Measurements from ENCODE around the gene SMTNL2.
"Not testable (repeated sequence)": the region's sequence is repeated elsewhere in the genome, so short reads cannot be mapped to it uniquely, and the experiment has no call there.

The SMTNL2 gene

DNA sequence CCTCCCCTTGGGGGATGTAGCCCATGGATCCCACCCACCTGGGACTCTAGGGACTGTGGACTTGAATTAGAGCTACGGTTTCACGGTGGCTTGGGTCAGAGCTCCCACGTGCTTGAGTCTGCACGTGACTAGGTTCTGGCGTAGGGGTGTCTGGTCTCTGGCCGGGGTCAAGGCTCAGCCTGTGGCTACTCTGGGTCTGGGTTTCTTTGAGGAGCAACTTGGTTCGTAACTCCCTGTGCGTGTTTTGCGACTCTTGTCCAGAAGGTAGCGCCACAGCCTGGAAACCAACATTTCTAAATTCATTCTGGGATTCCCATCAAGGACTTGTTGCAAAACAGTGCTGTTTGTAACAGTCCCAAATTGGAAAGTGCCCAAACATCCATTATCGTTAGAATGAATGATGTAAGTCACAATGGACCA lies 23.5 kb upstream of the SMTNL2 start:
- no peak for DNase-seq

DNA sequence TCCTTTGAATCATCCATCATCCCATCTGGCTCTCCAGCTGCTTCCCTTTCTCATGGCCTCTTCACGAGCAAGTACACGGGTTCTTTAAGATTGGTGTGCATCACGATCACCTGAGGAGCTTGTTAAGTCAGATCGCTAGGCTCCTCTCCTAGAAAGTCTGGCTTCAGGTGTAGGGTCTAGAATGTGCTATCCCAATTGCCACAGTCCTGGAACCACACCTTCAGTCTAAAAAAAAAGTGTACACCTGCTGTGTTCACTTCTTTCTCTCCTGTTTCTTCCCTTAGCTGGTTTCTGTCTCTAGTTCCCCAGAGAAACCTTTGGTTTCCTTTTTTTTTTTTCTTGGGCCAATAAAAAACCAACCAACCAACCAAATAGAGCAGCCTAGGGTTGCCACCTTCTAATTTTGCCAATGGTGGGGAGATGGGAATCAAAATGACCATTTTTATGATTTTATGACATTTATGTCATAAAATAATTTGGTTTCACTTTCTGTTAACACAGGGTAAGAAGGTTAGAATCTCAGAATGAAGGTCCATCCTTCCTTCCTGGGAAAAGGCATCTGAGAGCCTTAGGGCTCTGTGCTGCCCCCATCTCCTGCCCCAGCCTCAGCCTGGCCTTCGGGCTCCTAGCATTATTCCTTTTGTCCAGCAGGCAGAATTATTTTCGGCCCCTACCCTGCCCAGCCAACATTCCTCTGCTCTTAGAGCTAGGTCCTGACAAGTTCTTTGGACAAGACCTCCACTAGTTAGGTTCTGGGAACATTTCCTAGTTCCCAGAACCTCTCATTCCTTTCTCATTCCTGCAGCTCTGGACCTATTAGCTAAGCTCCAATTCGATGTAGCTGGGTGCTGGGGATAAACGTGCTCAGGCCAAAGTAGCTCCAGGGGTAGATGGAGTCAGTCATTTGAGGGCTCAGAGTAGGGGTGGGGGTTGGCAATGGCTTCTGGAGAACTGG lies 22.0 kb upstream of the SMTNL2 start:
- no peak for DNase-seq

DNA sequence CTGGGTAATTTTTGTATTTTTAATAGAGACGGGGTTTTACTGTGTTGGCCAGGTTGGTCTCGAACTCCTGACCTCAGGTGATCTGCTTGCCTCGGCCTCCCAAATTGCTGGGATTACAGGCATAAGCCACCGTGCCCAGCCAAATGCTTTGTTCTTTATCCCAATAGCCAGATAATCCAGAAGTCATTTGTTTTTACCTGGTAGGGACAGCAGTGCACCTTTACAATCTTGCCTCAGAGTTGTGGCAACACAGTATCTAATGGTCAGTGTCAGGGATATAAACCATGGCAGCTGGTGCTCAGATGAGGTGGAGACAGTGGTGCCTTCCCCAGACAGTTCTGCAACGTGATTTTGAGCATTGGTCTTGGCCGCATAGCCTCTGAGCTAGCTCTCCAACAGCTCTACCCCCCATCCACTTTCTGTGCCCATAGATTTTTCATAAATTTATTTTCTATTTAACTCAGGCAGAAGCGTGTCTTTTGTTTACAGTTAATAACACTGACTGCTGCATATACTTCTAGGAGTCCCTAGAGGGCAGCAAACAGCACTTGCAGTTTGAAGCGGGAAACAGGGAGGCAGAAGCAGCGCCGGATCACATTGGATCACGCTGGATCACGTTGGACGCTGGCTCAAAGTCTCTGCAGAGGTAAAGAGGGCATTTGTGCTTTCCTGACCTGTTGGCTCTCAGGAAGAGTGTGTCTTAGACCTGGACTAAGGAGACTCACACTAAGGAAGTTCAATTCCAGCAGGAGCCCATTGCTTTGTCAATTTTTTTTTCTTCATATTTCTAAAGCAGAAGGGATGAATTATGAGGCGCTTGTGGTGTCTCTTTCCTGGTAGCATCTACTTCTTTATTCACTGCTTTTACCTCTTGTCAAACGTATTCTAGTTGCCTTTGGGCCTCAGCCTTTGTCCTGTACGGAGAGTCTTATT lies 18.9 kb upstream of the SMTNL2 start:
- DNase-seq: peak; percentile 52 to 67

DNA sequence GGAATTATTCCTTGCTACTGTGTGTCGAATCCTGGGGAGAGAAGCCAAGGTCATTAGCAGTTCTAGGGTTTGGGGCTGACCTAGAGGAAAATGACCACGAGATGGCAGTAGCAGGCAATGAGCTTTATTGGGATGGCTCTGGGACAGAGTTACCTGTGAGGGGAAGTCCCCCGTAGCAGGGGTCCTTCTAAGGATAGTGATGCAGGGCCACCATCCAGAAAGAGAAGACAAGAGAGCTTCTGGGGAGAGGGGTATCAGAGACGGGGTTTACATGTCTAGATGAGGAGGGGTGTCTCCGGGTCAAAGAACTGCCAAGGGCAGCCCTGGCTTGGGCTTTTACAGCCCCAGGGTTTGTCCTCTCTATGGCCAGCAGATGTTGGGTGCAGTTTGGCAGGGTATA lies 17.5 kb upstream of the SMTNL2 start:
- DNase-seq: peak; percentile 59 to 72

DNA sequence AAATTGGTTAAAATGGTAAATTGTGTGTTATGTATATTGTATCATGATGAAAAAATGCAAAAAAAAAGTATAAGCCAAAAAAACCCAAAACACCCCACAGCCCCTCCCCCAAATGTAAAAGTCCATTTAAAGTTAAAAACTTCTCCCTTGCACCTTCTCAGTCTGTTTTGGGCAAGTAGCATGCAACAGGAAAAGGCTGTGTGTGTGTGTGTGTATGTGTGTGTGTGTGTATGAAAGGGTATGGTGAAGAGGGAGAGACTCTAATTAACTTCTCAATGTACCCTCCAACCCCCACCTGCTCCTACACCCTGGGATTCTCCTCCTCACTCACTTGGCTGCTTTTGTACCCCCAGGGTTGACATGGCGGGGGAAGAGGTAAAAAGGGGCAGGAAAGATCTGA lies 14.7 kb upstream of the SMTNL2 start:
- no peak for DNase-seq

DNA sequence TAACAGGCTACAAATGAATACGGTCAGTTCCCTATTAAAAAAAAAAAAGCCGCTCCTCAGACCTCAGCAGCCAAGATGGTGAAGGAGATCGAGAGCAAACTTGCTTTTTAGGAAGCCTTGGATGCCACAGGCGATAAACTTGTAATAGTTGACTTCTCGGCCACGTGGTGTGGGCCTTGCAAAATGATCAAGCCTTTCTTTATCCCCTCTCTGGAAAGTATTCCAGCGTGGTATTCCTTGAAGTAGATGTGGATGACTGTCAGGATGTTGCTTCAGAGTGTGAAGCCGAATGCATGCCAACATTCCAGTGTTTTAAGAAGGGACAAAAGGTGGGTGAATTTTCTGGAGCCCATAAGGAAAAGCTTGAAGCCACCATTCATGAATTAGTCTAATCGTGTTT lies 12.2 kb upstream of the SMTNL2 start:
- no peak for DNase-seq

DNA sequence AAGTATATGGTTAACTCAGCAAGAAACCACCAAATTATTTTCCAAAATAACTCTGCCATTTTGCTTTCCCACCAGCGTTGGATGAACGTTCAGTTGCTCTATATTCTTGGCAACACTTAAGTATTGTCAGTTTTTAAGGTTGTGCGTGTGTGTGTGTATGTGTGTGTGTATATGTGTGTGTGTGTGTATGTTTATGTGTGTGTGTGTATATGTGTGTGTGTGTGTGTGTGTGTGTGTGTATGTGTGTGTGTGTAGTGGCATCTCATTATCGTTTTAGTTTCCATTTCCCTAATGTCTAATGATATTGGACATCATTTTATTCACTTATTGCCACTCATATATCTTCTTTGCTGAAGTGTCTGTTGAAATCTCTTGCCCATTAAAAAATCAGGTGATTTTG lies 11.2 kb upstream of the SMTNL2 start:
- no peak for DNase-seq

DNA sequence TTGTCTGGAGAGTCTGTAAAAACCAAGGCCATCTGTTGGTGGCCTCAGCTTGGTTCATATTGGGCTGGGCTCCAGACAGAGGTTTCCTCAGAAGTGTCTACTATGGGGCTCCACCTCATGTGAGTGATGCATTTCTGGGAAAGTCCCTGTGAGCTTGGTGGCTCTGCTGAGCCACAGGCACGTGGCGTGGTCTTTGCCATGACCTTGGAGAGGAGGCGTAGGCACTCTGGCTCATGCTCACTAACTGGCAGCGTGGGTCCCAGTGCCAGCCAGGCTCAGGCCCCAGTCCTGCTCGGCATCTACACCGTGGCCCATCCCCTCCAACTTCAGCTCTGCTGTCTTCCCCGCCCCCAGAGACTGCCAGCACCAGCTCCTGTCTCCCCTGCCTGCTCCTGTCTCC lies 10.7 kb upstream of the SMTNL2 start:
- DNase-seq: peak; percentile 68 to 79

DNA sequence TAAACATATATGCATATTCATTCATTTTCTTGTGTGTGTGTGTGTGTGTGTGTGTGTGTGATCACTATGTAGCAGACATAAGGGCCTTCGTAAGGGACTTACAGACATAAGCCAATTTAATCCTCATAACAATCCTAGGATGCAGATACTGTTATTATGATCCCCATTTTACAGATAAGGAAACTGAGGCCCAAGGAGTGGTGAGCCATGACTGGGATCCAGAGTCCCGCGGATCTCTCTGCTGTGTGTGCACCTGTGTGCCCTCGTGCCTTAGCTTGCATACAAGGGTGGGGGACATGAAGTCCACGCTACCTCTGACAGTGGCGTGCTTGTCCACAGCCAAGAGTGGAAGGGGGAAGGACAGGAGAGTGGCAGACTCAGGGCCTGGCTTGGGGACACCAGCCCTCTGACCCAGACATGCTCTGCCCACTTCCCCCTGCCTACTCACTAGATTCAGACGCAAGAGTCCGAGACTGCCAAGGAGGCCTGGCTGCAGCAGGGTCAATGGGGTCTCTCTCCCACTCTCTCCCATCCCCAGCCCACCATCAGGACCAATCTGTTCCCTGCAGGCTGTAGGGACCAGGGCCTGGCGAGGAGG lies 9.8 kb upstream of the SMTNL2 start:
- no peak for DNase-seq

DNA sequence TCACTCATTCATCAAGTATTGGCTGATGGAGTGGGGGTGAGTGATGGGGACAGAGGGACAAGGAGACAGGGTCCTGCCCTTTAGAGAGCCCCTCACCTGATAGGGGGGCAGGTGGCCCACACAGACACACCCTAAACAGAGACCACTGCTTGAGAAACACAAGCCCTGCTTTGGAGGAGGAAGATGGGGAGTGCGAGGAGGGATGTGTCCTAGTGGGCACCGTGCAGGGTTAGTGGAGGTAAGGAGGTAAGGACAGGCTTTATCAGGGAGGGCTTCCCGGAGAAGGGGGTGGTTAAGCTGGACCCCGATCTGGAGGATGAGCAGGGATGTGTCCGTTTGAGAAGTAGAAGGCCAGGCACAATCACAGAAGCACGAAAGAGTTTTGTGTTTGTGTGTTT lies 8.2 kb upstream of the SMTNL2 start:
- no peak for DNase-seq

DNA sequence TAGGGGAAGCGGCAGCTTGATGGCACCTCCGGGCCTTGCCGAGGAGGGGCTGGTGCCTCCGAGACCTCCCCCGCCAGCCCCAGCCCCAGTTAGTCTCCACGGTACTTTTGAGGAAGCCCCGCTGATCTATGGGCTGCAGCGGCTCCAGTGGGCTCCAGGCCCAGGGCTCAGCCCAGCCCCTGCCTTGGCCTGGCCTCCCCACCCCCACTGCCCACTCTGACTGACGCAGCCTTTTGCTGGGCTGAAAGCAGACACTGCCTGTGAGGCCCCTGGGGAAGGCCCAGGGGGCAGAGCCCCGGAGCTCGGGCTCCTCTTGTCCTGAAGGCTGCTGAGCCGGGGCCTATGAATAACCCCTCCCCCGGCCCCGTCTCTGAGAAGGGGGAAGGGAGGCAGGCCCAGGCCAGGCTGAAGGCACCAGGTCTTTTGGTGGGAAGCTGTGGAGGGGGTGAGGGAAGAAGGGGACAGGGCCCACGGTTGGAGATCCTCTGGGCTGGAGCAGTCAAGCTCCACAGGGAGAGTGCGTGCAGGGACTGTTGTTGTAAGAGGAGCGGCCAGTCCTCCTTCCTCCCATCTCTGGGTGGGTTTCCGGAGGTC lies 7.5 kb upstream of the SMTNL2 start:
- DNase-seq: no peak

DNA sequence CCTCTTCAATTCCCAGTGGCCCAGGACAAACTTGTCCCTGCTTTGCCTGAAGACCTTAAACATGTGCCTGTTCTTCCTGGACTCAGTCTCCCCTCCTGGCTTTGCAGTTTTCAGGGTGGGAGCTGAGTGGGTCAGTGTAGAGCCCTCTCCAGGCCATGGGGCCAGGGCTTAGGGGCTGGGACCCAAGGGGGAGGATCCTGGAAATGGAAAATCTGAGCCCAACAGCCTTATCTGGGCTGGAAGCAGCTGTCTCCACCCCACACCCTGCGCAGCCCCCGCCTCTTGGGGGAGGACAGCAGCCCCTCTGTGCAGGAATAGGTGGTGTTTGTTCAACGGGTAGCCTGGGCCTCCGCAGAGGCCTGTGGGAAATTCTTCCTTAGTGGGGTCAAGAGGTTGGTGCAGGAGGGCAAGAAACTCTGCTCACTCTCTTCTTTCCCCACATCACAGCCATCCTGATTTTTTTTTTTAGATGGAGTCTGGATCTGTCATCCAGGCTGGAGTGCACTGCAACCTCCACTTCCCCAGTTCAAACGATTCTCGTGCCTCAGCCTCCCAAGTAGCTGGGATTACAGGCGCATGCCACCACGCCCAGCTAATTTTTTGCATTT lies 6.8 kb upstream of the SMTNL2 start:
- no peak for DNase-seq

DNA sequence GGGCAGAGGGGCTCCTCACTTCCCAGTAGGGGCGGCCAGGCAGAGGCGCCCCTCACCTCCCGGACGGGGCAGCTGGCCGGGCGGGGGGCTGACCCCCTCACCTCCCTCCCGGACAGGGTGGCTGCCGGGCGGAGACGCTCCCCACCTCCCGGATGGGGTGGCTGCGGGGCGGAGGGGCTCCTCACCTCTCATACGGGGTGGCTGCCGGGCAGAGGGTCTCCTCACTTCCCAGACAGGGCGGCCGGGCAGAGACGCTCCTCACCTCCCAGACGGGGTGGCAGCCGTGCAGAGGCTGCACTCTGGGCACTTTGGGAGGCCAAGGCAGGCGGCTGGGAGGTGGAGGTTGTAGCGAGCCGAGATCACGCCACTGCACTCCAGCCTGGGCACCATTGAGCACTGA lies 6.0 kb upstream of the SMTNL2 start:
- DNase-seq: not testable (repeated sequence)

DNA sequence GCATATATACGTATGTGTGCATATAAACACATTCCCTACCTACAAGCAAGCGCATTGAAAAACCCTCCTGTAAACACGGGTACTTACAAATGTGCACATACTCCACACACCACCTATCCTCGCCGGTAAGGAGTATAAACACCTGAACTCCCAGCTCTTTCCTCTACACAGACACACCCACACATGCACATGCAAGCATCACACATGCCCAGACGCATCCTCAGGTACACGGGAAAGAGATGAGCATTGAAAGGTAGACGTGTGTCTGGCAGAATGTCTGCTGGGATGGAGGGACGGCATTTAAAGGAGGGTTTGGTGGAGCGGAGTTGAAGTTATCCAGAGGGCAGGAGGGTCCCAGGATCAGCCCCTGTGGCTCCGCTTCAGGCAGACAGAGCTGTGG lies 4.7 kb upstream of the SMTNL2 start:
- no peak for DNase-seq

DNA sequence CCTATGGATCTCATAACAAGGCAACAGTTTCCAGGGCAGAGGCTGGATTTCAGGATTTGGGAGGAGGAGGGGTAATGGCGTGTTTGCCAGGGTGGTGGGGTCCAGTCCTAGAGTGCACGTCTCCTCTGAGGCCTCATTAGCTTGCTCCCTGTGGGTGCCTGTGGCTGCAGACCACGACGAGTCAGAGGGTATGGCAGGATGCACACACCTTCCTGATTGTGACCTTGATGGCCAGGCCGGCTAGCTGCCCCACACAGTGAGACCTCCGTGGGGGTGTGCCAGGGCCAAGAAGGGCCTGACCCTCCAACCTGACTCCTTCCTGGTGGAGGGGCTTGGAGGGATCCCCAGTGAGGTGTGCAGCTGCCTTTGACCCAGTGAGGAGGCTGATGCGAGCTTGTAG lies 4.0 kb upstream of the SMTNL2 start:
- DNase-seq: no peak

DNA sequence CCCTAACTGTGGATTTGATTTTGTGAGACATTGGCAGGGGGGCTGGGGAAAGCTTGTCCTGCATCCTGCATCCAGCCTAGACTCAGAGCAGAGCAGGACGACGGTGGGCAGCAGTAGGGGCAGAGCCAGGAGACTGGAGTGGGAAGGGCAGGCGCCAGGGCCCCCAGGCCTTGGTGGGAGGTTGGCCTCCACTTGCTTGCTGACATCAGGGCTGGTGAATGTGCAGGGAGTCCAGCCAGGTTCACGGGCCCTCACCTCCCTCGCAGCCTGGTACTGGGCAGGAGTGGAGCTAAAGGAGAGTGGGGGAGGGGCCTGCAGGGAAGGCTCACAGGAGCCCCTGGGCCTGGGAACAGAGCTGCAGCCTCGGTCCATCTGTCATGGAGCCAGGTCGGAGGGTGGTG lies 2.2 kb upstream of the SMTNL2 start:
- DNase-seq: no peak

DNA sequence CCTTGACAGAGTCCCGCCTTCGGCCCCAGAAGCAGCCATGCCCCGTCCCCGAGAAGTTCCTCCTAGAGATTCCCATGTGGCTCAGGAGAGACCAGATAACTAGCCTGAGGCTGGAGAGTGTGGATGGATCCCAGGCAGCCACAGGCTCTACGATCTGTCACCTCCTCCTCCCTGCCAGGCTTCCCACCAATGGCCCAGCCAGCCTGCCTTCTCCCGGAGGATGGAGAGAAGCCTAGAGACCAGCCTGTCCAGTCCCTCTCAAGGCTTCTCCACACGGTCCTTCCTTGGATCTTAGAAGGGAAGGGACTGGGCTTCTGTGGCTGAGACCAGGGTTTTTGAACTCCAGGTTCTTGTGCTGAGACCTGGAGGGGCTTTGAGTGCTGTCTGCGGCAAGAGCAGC lies 1.6 kb upstream of the SMTNL2 start:
- DNase-seq: no peak

DNA sequence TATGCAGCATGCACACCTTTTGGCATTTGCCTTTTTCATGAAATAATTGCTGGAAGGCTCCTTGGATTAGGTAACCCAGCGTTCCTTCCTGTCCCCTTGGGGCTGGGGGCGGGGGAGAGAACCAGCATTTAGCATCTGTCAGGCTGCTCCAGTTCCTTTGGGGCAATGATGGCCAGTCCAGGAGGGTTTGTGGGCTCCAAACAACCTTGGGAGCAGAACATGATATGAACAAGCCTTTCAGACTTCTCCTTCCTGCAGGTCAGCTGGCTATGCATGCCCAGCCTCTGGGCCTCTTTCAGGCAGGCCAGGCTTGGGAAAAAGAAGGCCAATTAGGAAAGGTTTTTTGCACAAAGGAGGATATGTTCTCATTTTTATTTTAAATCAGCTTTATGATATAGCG lies 1.1 kb upstream of the SMTNL2 start:
- no peak for DNase-seq

DNA sequence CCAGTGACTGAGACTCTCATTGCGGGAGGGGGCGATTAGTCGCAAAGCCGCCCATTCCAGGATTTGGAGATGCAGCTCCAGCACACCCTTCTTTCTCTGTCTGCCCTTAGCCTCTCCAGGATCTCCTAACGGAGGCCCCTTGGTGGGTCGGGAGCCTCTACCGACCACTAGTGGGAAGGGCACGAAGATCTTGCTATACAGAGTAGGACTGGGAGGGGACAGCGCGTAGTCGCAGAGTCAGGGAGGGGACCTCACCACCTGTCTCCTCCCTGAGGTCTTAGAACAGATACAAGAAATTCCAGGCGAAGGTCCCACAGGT lies 588 bp upstream of the SMTNL2 start:
- peak in 1 of 2 experiments; percentile 14 for DNase-seq

DNA sequence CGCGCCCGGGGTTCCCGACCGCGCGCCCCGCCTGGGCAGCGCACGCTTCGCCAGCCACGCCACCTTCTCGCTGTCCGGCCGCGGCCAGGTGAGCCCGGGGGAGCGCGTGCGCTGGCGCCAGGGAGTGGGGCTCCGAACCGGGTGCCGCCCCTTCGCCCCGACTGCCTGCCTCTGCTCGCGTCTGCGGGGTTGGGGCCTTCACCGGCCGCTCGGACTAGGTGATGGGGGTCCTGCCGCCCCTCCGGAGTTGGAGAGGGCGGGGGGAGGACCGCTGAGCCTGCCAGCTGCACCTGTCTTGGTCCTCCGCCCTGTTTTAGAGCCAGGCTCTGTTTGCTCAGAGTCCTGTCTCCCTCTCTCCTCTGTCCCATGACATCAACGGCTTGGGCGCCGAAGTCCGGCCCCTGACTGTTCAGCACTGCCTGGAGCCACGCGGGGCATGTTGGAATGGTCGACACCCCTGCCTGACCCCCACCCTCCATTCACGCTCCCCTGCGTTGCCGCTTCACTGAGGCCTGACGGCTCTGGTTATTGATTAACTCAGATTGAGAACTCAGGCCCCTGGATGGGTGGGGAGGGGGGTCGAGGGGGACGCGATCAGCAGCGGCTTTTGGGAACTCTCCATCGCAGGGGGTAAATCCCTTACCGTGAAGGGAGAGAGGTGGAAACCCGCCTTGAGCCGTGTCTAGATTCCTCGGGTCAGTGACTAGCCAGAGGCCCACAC lies 748 bp downstream of the SMTNL2 start:
- no peak for DNase-seq

DNA sequence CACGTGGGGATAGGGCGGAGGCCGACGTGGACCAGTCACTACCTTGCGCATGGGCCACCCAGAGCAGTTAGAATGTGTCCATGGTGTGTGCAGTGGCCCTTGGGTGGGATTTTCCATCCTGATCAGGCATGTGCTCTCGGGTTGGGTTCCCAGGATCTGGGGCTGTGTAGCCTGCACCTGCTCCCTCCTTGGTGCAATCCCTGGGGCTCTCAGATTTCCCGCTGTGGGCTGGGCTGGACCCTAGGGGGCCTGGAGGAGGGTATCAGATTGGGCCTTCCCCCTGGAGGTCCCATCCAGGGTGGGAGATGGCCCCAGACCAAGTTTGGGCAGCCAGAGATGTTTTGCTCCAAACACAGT lies 1.3 kb downstream of the SMTNL2 start:
- no peak for DNase-seq

DNA sequence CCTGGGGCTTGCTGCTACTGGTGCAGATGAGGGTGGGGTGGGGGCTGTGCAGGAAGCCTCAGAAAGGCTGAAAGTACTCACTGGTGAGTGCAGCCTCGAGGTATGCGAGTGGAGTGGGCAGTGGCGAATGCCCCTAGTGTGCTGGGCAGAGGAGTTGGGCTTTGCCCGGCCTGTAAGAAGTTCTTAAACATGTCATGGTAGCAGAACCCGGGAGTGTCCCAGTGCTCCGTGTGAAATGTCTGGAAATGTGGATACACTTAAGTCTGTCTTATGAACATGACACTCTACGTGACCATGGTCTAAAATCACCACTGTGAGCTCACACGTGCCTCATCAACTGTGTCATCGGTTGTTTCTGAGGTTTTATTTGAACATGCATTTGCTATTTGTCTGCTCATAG lies 1.7 kb downstream of the SMTNL2 start:
- no peak for DNase-seq
